ENCODE data around the gene ZNF302.
"Not testable (repeated sequence)": the region's sequence is repeated elsewhere in the genome, so short reads cannot be mapped to it uniquely, and the experiment has no call there.

- TF ChIP-seq, protein P1, sequence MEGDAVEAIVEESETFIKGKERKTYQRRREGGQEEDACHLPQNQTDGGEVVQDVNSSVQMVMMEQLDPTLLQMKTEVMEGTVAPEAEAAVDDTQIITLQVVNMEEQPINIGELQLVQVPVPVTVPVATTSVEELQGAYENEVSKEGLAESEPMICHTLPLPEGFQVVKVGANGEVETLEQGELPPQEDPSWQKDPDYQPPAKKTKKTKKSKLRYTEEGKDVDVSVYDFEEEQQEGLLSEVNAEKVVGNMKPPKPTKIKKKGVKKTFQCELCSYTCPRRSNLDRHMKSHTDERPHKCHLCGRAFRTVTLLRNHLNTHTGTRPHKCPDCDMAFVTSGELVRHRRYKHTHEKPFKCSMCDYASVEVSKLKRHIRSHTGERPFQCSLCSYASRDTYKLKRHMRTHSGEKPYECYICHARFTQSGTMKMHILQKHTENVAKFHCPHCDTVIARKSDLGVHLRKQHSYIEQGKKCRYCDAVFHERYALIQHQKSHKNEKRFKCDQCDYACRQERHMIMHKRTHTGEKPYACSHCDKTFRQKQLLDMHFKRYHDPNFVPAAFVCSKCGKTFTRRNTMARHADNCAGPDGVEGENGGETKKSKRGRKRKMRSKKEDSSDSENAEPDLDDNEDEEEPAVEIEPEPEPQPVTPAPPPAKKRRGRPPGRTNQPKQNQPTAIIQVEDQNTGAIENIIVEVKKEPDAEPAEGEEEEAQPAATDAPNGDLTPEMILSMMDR (IDR thresholded peaks at IDR 0.05; ENCODE audit: low read depth, low read length), result not testable (repeated sequence)
- TF ChIP-seq EZH2phosphoT487 (IDR thresholded peaks at IDR 0.05; ENCODE audit: low read depth), result not testable (repeated sequence)
These were observed 8.8 kb upstream of the ZNF302 start for GRCh38 chr19:34668690-34669089.

Data from OCI-LY3 (cell line).